ENCODE measurements around the gene ISG15.
"Not testable (repeated sequence)": the region's sequence is repeated elsewhere in the genome, so short reads cannot be mapped to it uniquely, and the experiment has no call there.

Gene ISG15

GRCh38 chr1:1013922-1014648 lies 788 bp downstream of the ISG15 start:
- no peak for DNase-seq

GRCh38 chr1:1014799-1015681 lies 1.7 kb downstream of the ISG15 start:
- no peak for DNase-seq

GRCh38 chr1:1017397-1018320 lies 4.4 kb downstream of the ISG15 start:
- not testable (repeated sequence) for DNase-seq

GRCh38 chr1:1018321-1018685 lies 5.0 kb downstream of the ISG15 start:
- DNase-seq, result not testable (repeated sequence)

GRCh38 chr1:1019122-1019999 lies 6.1 kb downstream of the ISG15 start:
- no peak for DNase-seq

GRCh38 chr1:1020000-1020404 lies 6.7 kb downstream of the ISG15 start, which contains the start of gene AGRN:
TSS of gene AGRN (plus strand) at chr1:1020120. CDS start at chr1:1020173, 53 bp downstream.
- no peak for DNase-seq

- no peak for DNase-seq
Measured at GRCh38 chr1:1020415-1021009, 7.2 kb downstream of the ISG15 start.

GRCh38 chr1:1021010-1021919 lies 8.0 kb downstream of the ISG15 start:
- DNase-seq, result no peak

- DNase-seq, result no peak
Measured at GRCh38 chr1:1021920-1022259, 8.6 kb downstream of the ISG15 start.

GRCh38 chr1:1022302-1023009 lies 9.2 kb downstream of the ISG15 start:
- no peak for DNase-seq

GRCh38 chr1:1023700-1024099 lies 10.4 kb downstream of the ISG15 start:
- no peak for DNase-seq

- DNase-seq, result no peak
Measured at GRCh38 chr1:1024149-1024770, 11.0 kb downstream of the ISG15 start.

GRCh38 chr1:1024771-1025699 lies 11.7 kb downstream of the ISG15 start:
- no peak for DNase-seq

- no peak for DNase-seq
Measured at GRCh38 chr1:1025730-1026129, 12.4 kb downstream of the ISG15 start.

GRCh38 chr1:1026599-1027413 lies 13.5 kb downstream of the ISG15 start:
- no peak for DNase-seq

GRCh38 chr1:1027791-1028190 lies 14.5 kb downstream of the ISG15 start:
- DNase-seq, result no peak

Measured in SIG-M5 (cell line).